ENCODE results near the gene SOD3. TPM values are rescaled to one million over a fixed set of nuclear protein-coding genes. Genes with fewer than 3 reads are reported as not detected.

The SOD3 gene
- total and polyA plus RNA-seq, 2 donors (not counting 1 experiment from before 2014, with no cell fraction given) = 19.6 to 34.8 TPM

DNA sequence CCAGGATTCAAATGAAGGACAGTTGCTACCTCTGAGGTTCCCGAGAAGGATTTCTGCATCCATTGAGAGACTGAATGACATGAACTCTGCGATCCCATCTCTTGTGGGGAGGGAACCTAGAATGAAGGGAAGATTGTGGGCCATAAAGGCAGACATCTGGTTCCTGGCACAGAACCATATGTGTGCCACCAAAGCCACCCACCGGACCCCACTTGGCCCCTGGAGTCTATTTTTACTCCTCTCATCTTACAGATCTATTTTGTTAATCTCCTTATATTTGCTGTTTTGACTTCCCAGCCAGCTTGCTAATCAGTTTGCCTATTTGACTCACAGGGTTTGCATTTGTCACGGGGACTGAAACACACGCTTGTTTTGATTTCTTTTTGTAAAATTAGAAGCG is 7.3 kb downstream of the SOD3 start:
- Histone ChIP-seq H3K27ac (ENCODE audit: insufficient read depth, low read length) (no peak overlapping the region), H2AFZ (ENCODE audit: low read length) (no peak overlapping the region), H3K9me3 (ENCODE audit: control insufficient read depth, insufficient read depth, low read depth, low read length) (no peaks in the 10 kb centered on the region), H3K4me2 (ENCODE audit: extremely low read depth, insufficient read depth, low read length) (no peak overlapping the region), H4K20me1 (ENCODE audit: control insufficient read depth, extremely low read depth, insufficient read depth, low read length) (no peaks in the 10 kb centered on the region), H3K79me2 (ENCODE audit: control insufficient read depth, insufficient read depth, low read length) (no peaks in the 10 kb centered on the region), H3K4me1 (ENCODE audit: control insufficient read depth, extremely low read depth, insufficient read depth, low read length) (no peaks in the 10 kb centered on the region), H3K27me3 (ENCODE audit: control insufficient read depth, insufficient read depth, low read length) (peaks cover 2% of the 10 kb centered on the region), H3K9ac (ENCODE audit: insufficient read depth, low read length) (no peak overlapping the region), H3K4me3 (replicated peaks in 1 of 4; ENCODE audit: control extremely low read depth in 1 of 4, insufficient read depth in 1 of 4, low read depth in 3 of 4, low read length in 4 of 4) (no peak overlapping the region), H3K36me3 (ENCODE audit: control insufficient read depth, insufficient read depth, low read length) (no peaks in the 10 kb centered on the region)
- no peak for TF ChIP-seq EZH2 (IDR thresholded peaks at IDR 0.05; ENCODE audit: low read length, missing control alignments)
- TF ChIP-seq, protein P1, sequence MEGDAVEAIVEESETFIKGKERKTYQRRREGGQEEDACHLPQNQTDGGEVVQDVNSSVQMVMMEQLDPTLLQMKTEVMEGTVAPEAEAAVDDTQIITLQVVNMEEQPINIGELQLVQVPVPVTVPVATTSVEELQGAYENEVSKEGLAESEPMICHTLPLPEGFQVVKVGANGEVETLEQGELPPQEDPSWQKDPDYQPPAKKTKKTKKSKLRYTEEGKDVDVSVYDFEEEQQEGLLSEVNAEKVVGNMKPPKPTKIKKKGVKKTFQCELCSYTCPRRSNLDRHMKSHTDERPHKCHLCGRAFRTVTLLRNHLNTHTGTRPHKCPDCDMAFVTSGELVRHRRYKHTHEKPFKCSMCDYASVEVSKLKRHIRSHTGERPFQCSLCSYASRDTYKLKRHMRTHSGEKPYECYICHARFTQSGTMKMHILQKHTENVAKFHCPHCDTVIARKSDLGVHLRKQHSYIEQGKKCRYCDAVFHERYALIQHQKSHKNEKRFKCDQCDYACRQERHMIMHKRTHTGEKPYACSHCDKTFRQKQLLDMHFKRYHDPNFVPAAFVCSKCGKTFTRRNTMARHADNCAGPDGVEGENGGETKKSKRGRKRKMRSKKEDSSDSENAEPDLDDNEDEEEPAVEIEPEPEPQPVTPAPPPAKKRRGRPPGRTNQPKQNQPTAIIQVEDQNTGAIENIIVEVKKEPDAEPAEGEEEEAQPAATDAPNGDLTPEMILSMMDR (conservative IDR thresholded peaks at IDR 0.05 in 1 of 2, IDR thresholded peaks at IDR 0.05 in 1 of 2; ENCODE audit: low read depth in 1 of 2, low read length in 2 of 2) = no peak
- peak in 1 of 2 donors; percentile 29 for DNase-seq (ENCODE audit: low read depth in 2 of 2)

DNA sequence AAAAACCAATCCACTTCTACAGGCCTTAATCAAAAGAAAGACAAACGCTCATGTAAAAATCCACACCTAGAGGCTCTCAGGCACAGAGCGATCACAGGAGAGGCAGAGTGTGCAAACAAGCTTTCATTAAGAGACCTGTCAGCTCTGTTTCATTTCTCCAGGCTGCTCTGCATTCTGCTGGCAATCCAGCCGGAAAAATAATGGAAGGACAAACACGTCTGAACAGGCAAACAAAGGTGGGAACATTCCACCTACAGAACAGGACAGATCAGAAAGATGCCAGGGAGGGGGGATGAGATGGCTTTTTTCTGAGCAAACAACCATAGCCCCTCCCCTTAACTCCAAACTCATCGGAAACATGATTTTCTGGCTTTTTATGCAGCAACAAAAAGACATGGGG is 9.7 kb downstream of the SOD3 start:
- no peaks in the 10 kb centered on the region for H4K20me1 ChIP-seq (ENCODE audit: control insufficient read depth, extremely low read depth, insufficient read depth, low read length)
- no peaks in the 10 kb centered on the region for H3K9me3 ChIP-seq (ENCODE audit: control insufficient read depth, insufficient read depth, low read depth, low read length)
- DNase-seq (ENCODE audit: low read depth in 2 of 2) = no peak
- H3K9ac ChIP-seq (ENCODE audit: insufficient read depth, low read length) = no peak overlapping the region
- peaks cover 7% of the 10 kb centered on the region for H3K4me1 ChIP-seq (ENCODE audit: control insufficient read depth, extremely low read depth, insufficient read depth, low read length)
- no peaks in the 10 kb centered on the region for H3K36me3 ChIP-seq (ENCODE audit: control insufficient read depth, insufficient read depth, low read length)
- no peaks in the 10 kb centered on the region for H3K79me2 ChIP-seq (ENCODE audit: control insufficient read depth, insufficient read depth, low read length)
- TF ChIP-seq, protein P1 (conservative IDR thresholded peaks at IDR 0.05 in 1 of 2, IDR thresholded peaks at IDR 0.05 in 1 of 2; ENCODE audit: low read depth in 1 of 2, low read length in 2 of 2) = no peak
- no peak for TF ChIP-seq EZH2 (IDR thresholded peaks at IDR 0.05; ENCODE audit: low read length, missing control alignments)
- H2AFZ ChIP-seq (ENCODE audit: low read length) = no peak overlapping the region
- H3K4me3 ChIP-seq (replicated peaks in 1 of 4; ENCODE audit: control extremely low read depth in 1 of 4, insufficient read depth in 1 of 4, low read depth in 3 of 4, low read length in 4 of 4) = no peak overlapping the region
- H3K27me3 ChIP-seq (ENCODE audit: control insufficient read depth, insufficient read depth, low read length) = peaks cover 2% of the 10 kb centered on the region
- no peak overlapping the region for H3K27ac ChIP-seq (ENCODE audit: insufficient read depth, low read length)
- H3K4me2 ChIP-seq (ENCODE audit: extremely low read depth, insufficient read depth, low read length) = no peak overlapping the region

DNA sequence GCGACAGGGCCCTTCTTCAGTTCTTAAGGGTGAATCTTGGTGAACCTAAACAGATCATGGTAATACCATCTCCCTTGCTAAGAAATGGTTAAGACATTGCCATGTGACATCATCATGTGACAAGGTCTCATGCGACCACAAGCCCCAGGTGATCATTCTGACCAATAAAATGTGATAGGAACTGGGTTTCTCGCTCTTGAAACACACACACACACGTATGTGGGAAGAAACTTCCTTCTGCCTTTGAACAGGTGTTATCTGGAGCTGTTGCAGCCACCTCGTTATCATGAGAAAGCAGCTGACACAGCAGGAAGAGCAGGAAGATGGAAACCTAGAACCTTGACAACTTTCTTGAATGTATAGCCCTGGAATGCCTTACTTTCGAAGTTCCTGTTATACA is 10.2 kb downstream of the SOD3 start:
- peaks cover 7% of the 10 kb centered on the region for H3K4me1 ChIP-seq (ENCODE audit: control insufficient read depth, extremely low read depth, insufficient read depth, low read length)
- no peak for TF ChIP-seq EZH2 (IDR thresholded peaks at IDR 0.05; ENCODE audit: low read length, missing control alignments)
- TF ChIP-seq, protein P1 (conservative IDR thresholded peaks at IDR 0.05 in 1 of 2, IDR thresholded peaks at IDR 0.05 in 1 of 2; ENCODE audit: low read depth in 1 of 2, low read length in 2 of 2) = no peak
- no peak for DNase-seq (ENCODE audit: low read depth in 2 of 2)
- H3K9ac ChIP-seq (ENCODE audit: insufficient read depth, low read length) = no peak overlapping the region
- H3K36me3 ChIP-seq (ENCODE audit: control insufficient read depth, insufficient read depth, low read length) = no peaks in the 10 kb centered on the region
- H2AFZ ChIP-seq (ENCODE audit: low read length) = no peak overlapping the region
- H3K79me2 ChIP-seq (ENCODE audit: control insufficient read depth, insufficient read depth, low read length) = no peaks in the 10 kb centered on the region
- no peak overlapping the region for H3K4me3 ChIP-seq (replicated peaks in 1 of 4; ENCODE audit: control extremely low read depth in 1 of 4, insufficient read depth in 1 of 4, low read depth in 3 of 4, low read length in 4 of 4)
- H3K27me3 ChIP-seq (ENCODE audit: control insufficient read depth, insufficient read depth, low read length) = peaks cover 2% of the 10 kb centered on the region
- H3K4me2 ChIP-seq (ENCODE audit: extremely low read depth, insufficient read depth, low read length) = no peak overlapping the region
- H3K9me3 ChIP-seq (ENCODE audit: control insufficient read depth, insufficient read depth, low read depth, low read length) = no peaks in the 10 kb centered on the region
- no peaks in the 10 kb centered on the region for H4K20me1 ChIP-seq (ENCODE audit: control insufficient read depth, extremely low read depth, insufficient read depth, low read length)
- H3K27ac ChIP-seq (ENCODE audit: insufficient read depth, low read length) = no peak overlapping the region
